ENCODE results near the gene UBE2V1.

Gene UBE2V1

DNA sequence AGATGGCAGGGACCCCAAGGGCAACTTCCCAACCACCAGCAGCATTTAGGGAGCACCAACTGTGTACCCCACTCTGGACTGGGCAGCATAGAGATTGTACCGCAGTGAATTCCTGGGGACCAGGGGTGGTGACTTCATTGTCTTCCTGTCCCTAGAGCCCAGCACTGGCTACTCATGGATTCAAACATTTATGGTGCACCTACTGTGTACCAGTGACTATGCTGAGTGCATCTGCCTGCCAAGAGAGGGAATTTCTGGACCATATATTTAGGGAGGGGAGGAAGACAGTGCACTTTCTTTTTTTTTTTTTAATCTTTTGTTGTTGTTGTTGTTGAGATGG lies 55.3 kb downstream of the UBE2V1 start:
- Histone ChIP-seq H4K20me1 (ENCODE audit: insufficient read depth, low read length, poor library complexity, severe bottlenecking) (no peaks in the 10 kb centered on the region), H3K4me2 (ENCODE audit: low read depth, low read length, poor library complexity, severe bottlenecking) (no peak overlapping the region), H3K4me3 (ENCODE audit: low read length, poor library complexity, severe bottlenecking) (no peak overlapping the region), H3K9ac (ENCODE audit: low read depth, low read length, poor library complexity, severe bottlenecking) (no peak overlapping the region), H3K9me3 (ENCODE audit: insufficient read depth, low read depth, low read length) (no peaks in the 10 kb centered on the region), H3F3A (ENCODE audit: low read depth) (no peaks in the 10 kb centered on the region), H3K4me1 (ENCODE audit: insufficient read depth, low read length, poor library complexity, severe bottlenecking) (no peaks in the 10 kb centered on the region), H2AFZ (ENCODE audit: low read length) (no peak overlapping the region), H3K79me2 (ENCODE audit: insufficient read depth, low read length) (no peaks in the 10 kb centered on the region), H3K36me3 (ENCODE audit: insufficient read depth, low read length) (no peaks in the 10 kb centered on the region), H3K9me2 (replicated peaks; ENCODE audit: low read depth, low read length) (no peaks in the 10 kb centered on the region), H3K27me3 (ENCODE audit: insufficient read depth, low read length, poor library complexity, severe bottlenecking) (no peaks in the 10 kb centered on the region)
- TF ChIP-seq EZH2phosphoT487 (IDR thresholded peaks at IDR 0.05; ENCODE audit: borderline replicate concordance), result no peak
- TF ChIP-seq, protein P1, sequence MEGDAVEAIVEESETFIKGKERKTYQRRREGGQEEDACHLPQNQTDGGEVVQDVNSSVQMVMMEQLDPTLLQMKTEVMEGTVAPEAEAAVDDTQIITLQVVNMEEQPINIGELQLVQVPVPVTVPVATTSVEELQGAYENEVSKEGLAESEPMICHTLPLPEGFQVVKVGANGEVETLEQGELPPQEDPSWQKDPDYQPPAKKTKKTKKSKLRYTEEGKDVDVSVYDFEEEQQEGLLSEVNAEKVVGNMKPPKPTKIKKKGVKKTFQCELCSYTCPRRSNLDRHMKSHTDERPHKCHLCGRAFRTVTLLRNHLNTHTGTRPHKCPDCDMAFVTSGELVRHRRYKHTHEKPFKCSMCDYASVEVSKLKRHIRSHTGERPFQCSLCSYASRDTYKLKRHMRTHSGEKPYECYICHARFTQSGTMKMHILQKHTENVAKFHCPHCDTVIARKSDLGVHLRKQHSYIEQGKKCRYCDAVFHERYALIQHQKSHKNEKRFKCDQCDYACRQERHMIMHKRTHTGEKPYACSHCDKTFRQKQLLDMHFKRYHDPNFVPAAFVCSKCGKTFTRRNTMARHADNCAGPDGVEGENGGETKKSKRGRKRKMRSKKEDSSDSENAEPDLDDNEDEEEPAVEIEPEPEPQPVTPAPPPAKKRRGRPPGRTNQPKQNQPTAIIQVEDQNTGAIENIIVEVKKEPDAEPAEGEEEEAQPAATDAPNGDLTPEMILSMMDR (conservative IDR thresholded peaks at IDR 0.05; ENCODE audit: low read length), result no peak

DNA sequence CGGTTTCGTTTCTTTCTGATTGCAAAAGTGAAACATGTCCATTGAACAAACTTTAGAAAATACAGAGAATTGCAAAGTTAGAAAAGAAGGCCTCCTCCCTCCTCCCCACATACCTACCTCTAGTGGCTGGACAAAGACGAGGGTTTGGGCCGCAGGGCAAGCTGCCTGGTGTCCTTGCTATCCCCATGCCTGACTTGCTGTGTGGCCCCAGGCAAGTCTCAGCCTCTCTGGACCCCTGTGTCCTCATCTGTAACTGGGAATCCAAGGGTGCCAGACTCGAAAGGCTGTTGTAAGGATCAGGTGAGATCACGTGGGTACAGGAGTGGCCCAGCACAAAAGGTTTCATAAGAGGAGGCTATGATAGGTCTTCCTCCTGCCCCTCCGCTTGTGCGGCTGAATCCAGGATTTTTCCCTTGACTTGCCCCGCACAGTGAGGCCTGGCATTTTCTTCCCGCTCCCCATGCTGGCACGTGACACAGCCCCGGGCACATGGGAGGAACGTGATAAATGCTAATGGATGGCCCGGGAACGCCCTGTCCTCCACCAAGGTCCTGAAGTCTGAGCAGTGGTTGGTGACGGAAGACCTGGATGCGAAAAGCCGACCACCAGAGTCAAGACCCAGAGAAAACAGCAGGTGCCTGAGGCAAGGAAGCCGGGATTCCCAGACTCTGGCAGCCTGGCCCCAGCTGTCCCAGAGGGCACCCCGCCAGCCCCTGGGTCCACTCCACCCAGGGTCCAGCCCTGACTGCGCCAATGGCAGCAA lies 55.8 kb downstream of the UBE2V1 start:
- Histone ChIP-seq H3K4me3 (ENCODE audit: low read length, poor library complexity, severe bottlenecking) (no peak overlapping the region), H3K9me2 (replicated peaks; ENCODE audit: low read depth, low read length) (no peaks in the 10 kb centered on the region), H3K4me2 (ENCODE audit: low read depth, low read length, poor library complexity, severe bottlenecking) (no peak overlapping the region), H3K27me3 (ENCODE audit: insufficient read depth, low read length, poor library complexity, severe bottlenecking) (no peaks in the 10 kb centered on the region), H3K36me3 (ENCODE audit: insufficient read depth, low read length) (no peaks in the 10 kb centered on the region), H3K9me3 (ENCODE audit: insufficient read depth, low read depth, low read length) (no peaks in the 10 kb centered on the region), H4K20me1 (ENCODE audit: insufficient read depth, low read length, poor library complexity, severe bottlenecking) (no peaks in the 10 kb centered on the region), H2AFZ (ENCODE audit: low read length) (no peak overlapping the region), H3K79me2 (ENCODE audit: insufficient read depth, low read length) (no peaks in the 10 kb centered on the region), H3F3A (ENCODE audit: low read depth) (no peaks in the 10 kb centered on the region), H3K9ac (ENCODE audit: low read depth, low read length, poor library complexity, severe bottlenecking) (no peak overlapping the region), H3K4me1 (ENCODE audit: insufficient read depth, low read length, poor library complexity, severe bottlenecking) (no peaks in the 10 kb centered on the region)
- TF ChIP-seq EZH2phosphoT487 (IDR thresholded peaks at IDR 0.05; ENCODE audit: borderline replicate concordance), result no peak
- TF ChIP-seq, protein P1 (conservative IDR thresholded peaks at IDR 0.05; ENCODE audit: low read length), result no peak

GRCh38 chr20:50056408-50056926 lies 56.5 kb downstream of the UBE2V1 start:
- no peak overlapping the region for H3K9ac ChIP-seq (ENCODE audit: low read depth, low read length, poor library complexity, severe bottlenecking)
- no peaks in the 10 kb centered on the region for H3K36me3 ChIP-seq (ENCODE audit: insufficient read depth, low read length)

More at GRCh38 chr20:50056408-50056926, 56.5 kb downstream of the UBE2V1 start:
- Histone ChIP-seq H3K4me1 (ENCODE audit: insufficient read depth, low read length, poor library complexity, severe bottlenecking) (no peaks in the 10 kb centered on the region), H2AFZ (ENCODE audit: low read length) (no peak overlapping the region), H3K9me3 (ENCODE audit: insufficient read depth, low read depth, low read length) (no peaks in the 10 kb centered on the region), H3K4me3 (ENCODE audit: low read length, poor library complexity, severe bottlenecking) (no peak overlapping the region), H3K79me2 (ENCODE audit: insufficient read depth, low read length) (no peaks in the 10 kb centered on the region), H3K4me2 (ENCODE audit: low read depth, low read length, poor library complexity, severe bottlenecking) (no peak overlapping the region), H3F3A (ENCODE audit: low read depth) (no peaks in the 10 kb centered on the region), H4K20me1 (ENCODE audit: insufficient read depth, low read length, poor library complexity, severe bottlenecking) (no peaks in the 10 kb centered on the region), H3K27me3 (ENCODE audit: insufficient read depth, low read length, poor library complexity, severe bottlenecking) (no peaks in the 10 kb centered on the region), H3K9me2 (replicated peaks; ENCODE audit: low read depth, low read length) (no peaks in the 10 kb centered on the region)
- TF ChIP-seq, protein P1 (conservative IDR thresholded peaks at IDR 0.05; ENCODE audit: low read length), result no peak
- TF ChIP-seq EZH2phosphoT487 (IDR thresholded peaks at IDR 0.05; ENCODE audit: borderline replicate concordance), result no peak
